ENCODE data around the gene MIGA2. TPM values are rescaled to one million over a fixed set of nuclear protein-coding genes. Genes with fewer than 3 reads are reported as not detected.
A peak's percentile ranks its signal among the peaks of the same experiment; 100 is the strongest.

MIGA2 gene
- total and polyA plus RNA-seq, 2 of the 4 experiments (the other 2 are of a cell fraction), result 12.5 to 25.3 TPM

DNA sequence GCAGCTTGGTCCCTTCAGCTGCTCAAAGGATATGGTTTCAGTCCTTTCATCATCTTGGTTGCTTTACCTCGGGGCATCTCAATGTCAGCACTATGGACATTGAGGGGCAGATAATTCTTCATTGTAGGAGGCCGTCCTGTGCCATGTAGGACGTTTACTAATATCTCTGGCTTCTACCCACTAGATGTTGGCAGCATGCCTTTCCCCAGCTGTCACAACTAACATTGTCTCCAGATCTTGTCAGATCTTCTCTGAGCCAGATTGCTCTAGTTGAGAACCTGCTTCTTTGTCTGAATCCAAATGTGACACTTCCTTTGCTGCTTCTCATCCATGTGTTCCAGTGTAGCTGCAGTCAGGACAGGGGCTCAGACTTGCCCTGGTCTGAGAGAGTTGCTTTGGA lies 85.1 kb downstream of the MIGA2 start:
- Histone ChIP-seq H3K79me1 (ENCODE audit: low read depth in 1 of 2, low read length in 2 of 2) (peaks cover 21 to 75% of the 10 kb centered on the region in 2 experiments), H2AK9ac (replicated peaks; ENCODE audit: low read depth, low read length, poor library complexity) (peak overlapping the region; percentile 70), H3K4ac (ENCODE audit: low read depth, low read length) (no peak overlapping the region), H4K8ac (ENCODE audit: low read depth in 2 of 2, low read length in 2 of 2) (no peak overlapping the region), H4K5ac (ENCODE audit: low read depth, low read length) (no peak overlapping the region), H2BK120ac (ENCODE audit: low read depth, low read length) (no peak overlapping the region), H3K36me3 (ENCODE audit: control insufficient read depth, insufficient read depth, low read length) (peaks cover 32% of the 10 kb centered on the region), H2BK5ac (ENCODE audit: low read depth, low read length, poor library complexity, severe bottlenecking) (no peak overlapping the region), H2AFZ (replicated peaks; ENCODE audit: low read length, poor library complexity) (no peak overlapping the region), H2BK15ac (ENCODE audit: low read depth, low read length) (no peak overlapping the region), H3K9me1 (ENCODE audit: insufficient read depth, low read length) (peaks cover 4% of the 10 kb centered on the region; the same call in 1 of the 2 replicates), H2AK5ac (ENCODE audit: low read depth, low read length) (no peak overlapping the region), H4K91ac (ENCODE audit: insufficient read depth, low read depth, low read length) (no peak overlapping the region), H3K9me3 (ENCODE audit: control insufficient read depth, insufficient read depth, low read length) (no peaks in the 10 kb centered on the region), H3K27ac (ENCODE audit: insufficient read depth, low read length) (no peak overlapping the region), H3K18ac (ENCODE audit: low read depth, low read length) (no peak overlapping the region), H2BK20ac (ENCODE audit: low read depth, low read length) (no peak overlapping the region), H3K4me3 (ENCODE audit: insufficient read depth, low read depth, low read length) (no peak overlapping the region), H3K14ac (replicated peaks; ENCODE audit: low read depth, low read length) (0 out of 2 replicates have a peak overlapping the region, but pooled peaks have one; percentile 4), H3K9ac (ENCODE audit: low read depth, low read length) (no peak overlapping the region), H3K27me3 (ENCODE audit: control insufficient read depth, insufficient read depth, low read length) (no peaks in the 10 kb centered on the region), H3K56ac (ENCODE audit: extremely low read depth, insufficient read depth, low read length) (no peak overlapping the region), H4K20me1 (ENCODE audit: insufficient read depth, low read length) (peaks cover 17% of the 10 kb centered on the region), H3K4me1 (ENCODE audit: control insufficient read depth, insufficient read depth, low read length) (peaks cover 5% of the 10 kb centered on the region), H3K4me2 (ENCODE audit: low read depth, low read length) (no peak overlapping the region), H3K23ac (ENCODE audit: low read depth, low read length) (no peak overlapping the region)
- intact Hi-C loops (cut with micrococcal nuclease), result no loop called here
- in situ Hi-C loops (cut with MboI; ENCODE audit: low sequenced_read_pairs), result no loop called here
- ChIA-PET POLR2A (ENCODE audit: unreplicated experiment) (no interaction called here), CTCF (interaction anchor here (1.5 to 2.4 kb wide), 2 partner anchors 11 to 21 kb away, joined by 3 to 10 read pairs; no protein-coding TSS in a partner anchor)
- 43% methylated on average over 3 of the region's 3 CpGs; no CpG with 5 or more reads in 1 of the 2 experiments for WGBS, 2 experiments (ENCODE audit: extremely low coverage in 2 of 2, insufficient read length in 1 of 2)
- peak; percentile 36 for ATAC-seq (ENCODE audit: low read depth)
- no TSS peak for BruUV-seq (replicated peaks)
- dilution Hi-C loops (cut with HindIII; ENCODE audit: low sequenced_read_pairs, unreplicated experiment), result no loop called here
- DNase-seq, result peak; percentile 35
- TF ChIP-seq CEBPB (IDR thresholded peaks at IDR 0.05; ENCODE audit: low read depth, low read length) (no peak), MAFK (IDR thresholded peaks at IDR 0.05; ENCODE audit: low read depth, low read length) (no peak), BHLHE40 (IDR thresholded peaks at IDR 0.05; ENCODE audit: low read depth, low read length) (no peak), POLR2A (IDR thresholded peaks at IDR 0.05; ENCODE audit: low read depth, low read length) (no peak), RCOR1 (IDR thresholded peaks at IDR 0.05; ENCODE audit: insufficient replicate concordance, low read length) (no peak), RAD21 (IDR thresholded peaks at IDR 0.05; ENCODE audit: low read length) (no peak), MAZ (IDR thresholded peaks at IDR 0.05; ENCODE audit: borderline replicate concordance, low read depth, low read length) (no peak), SMC3 (IDR thresholded peaks at IDR 0.05; ENCODE audit: low read depth, low read length) (no peak), NFE2L2 (IDR thresholded peaks at IDR 0.05; ENCODE audit: low read depth, low read length) (no peak), MXI1 (IDR thresholded peaks at IDR 0.05; ENCODE audit: borderline replicate concordance, low read depth, low read length) (no peak), CHD1 (IDR thresholded peaks at IDR 0.05; ENCODE audit: low read depth, low read length) (no peak), FOS (IDR thresholded peaks at IDR 0.05; ENCODE audit: low read depth, low read length) (no peak), RFX5 (IDR thresholded peaks at IDR 0.05; ENCODE audit: low read depth, low read length) (no peak)
- TF ChIP-seq, protein P1, sequence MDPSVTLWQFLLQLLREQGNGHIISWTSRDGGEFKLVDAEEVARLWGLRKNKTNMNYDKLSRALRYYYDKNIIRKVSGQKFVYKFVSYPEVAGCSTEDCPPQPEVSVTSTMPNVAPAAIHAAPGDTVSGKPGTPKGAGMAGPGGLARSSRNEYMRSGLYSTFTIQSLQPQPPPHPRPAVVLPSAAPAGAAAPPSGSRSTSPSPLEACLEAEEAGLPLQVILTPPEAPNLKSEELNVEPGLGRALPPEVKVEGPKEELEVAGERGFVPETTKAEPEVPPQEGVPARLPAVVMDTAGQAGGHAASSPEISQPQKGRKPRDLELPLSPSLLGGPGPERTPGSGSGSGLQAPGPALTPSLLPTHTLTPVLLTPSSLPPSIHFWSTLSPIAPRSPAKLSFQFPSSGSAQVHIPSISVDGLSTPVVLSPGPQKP (IDR thresholded peaks at IDR 0.05; ENCODE audit: borderline replicate concordance, low read depth, low read length), result no peak
- TF ChIP-seq, protein P2, sequence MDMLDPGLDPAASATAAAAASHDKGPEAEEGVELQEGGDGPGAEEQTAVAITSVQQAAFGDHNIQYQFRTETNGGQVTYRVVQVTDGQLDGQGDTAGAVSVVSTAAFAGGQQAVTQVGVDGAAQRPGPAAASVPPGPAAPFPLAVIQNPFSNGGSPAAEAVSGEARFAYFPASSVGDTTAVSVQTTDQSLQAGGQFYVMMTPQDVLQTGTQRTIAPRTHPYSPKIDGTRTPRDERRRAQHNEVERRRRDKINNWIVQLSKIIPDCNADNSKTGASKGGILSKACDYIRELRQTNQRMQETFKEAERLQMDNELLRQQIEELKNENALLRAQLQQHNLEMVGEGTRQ (IDR thresholded peaks at IDR 0.05; ENCODE audit: low read depth, low read length), result no peak
- TF ChIP-seq, protein P3, sequence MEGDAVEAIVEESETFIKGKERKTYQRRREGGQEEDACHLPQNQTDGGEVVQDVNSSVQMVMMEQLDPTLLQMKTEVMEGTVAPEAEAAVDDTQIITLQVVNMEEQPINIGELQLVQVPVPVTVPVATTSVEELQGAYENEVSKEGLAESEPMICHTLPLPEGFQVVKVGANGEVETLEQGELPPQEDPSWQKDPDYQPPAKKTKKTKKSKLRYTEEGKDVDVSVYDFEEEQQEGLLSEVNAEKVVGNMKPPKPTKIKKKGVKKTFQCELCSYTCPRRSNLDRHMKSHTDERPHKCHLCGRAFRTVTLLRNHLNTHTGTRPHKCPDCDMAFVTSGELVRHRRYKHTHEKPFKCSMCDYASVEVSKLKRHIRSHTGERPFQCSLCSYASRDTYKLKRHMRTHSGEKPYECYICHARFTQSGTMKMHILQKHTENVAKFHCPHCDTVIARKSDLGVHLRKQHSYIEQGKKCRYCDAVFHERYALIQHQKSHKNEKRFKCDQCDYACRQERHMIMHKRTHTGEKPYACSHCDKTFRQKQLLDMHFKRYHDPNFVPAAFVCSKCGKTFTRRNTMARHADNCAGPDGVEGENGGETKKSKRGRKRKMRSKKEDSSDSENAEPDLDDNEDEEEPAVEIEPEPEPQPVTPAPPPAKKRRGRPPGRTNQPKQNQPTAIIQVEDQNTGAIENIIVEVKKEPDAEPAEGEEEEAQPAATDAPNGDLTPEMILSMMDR (conservative IDR thresholded peaks at IDR 0.05; ENCODE audit: low read depth, low read length), result no peak

All from IMR-90 (cell line).